Pancreas (tissue), 10 donors: Measurements from ENCODE around the gene RAB40A. TPM values are rescaled to one million over a fixed set of nuclear protein-coding genes. Genes with fewer than 3 reads are reported as not detected.

ENCODE experiments used
- ATAC-seq, 4 donors: fragments of 200-7000 bp; cut with Tn5 transposase; one replicate each; pipeline versions ENCODE4 v1.8.0 to v1.9.1; 2020; ENCODE audit warnings: mild to moderate bottlenecking in 4 of 4, moderate library complexity in 4 of 4
- DNase-seq, 6 donors: peaks; one replicate each; pipeline ENCODE4 v3.0.0-alpha.2; 2020
- FAIRE-seq: peaks from 2 replicates; lab custom pipeline; 2012; peaks lifted over from hg19 to GRCh38; lab: Jason Lieb, UNC
- H3K27ac ChIP-seq, 4 donors: fragments of 200-600 bp; sonication (generic); 1 replicate in 3 of 4; 2 replicates in 1 of 4; pipeline versions ENCODE4 v1.5.0 to v1.8.0; 2020
- H3K27me3 ChIP-seq, 4 donors: fragments of 200-600 bp; one replicate each; pipeline ENCODE4 v1.8.0; 2021
- H3K36me3 ChIP-seq, 3 donors: fragments of 200-600 bp; sonication (generic) in 1 of 3; one replicate each; pipeline versions ENCODE4 v1.5.0 to v1.8.0; 2020 to 2021
- H3K4me1 ChIP-seq, 3 donors: fragments of 200-600 bp; one replicate each; pipeline ENCODE4 v1.8.0; 2021
- H3K4me3 ChIP-seq, 4 donors: fragments of 200-600 bp; sonication (generic) in 2 of 4; one replicate each; pipeline versions ENCODE4 v1.5.0 to v1.8.0; 2020 to 2021
- H3K9me3 ChIP-seq, 4 donors: fragments of 200-600 bp; one replicate each; pipeline ENCODE4 v1.8.0; 2021
- CTCF ChIP-seq, 4 donors: fragments of 200-600 bp; sonication (generic) in 3 of 4; IDR thresholded peaks; one replicate each; pipeline versions ENCODE4 v1.5.0 to v1.8.0; 2021; ENCODE audit warnings: antibody characterized with exemption in 4 of 4
- WGBS, 2 donors: extraction: QIAGEN DNeasy Blood & Tissue Kit; methylation state at CpG; one replicate each; pipeline ENCODE4 v1.1.7; 2013; 5-methylcytosine and 5-hydroxymethylcytosine counted together
- intact Hi-C, 3 donors: fragments of 100-400 bp; cut with DNase I; formaldehyde crosslinking; loops; one replicate each; pipeline versions ENCODE4 v1.11.1 to v1.14.2; 2022
- polyA plus RNA-seq, 2 donors: library from polyadenylated mRNA; stranded (reverse); fragments of 200-250 nt; gene quantifications; one replicate each; pipeline ENCODE4 v1.2.3, GENCODE V29; 2013
- total RNA-seq, 6 donors: library from RNA; stranded (reverse); fragmentation: NEBNext Ultra II Directional in 4 of 6; extraction: Animal tissue kit (Norgen Biotek cat#: 25700) in 4 of 6; gene quantifications; one replicate each; pipeline versions ENCODE4 v1.2.1 to v1.2.4, GENCODE V29; 2021 to 2023
- donor health status: healthy with polysubstance abuse.
- donor health status: DM: no; HTN: no; CAD: no; lungs with moderate emphysema.
- donor health status: DM: no; HTN: no; CAD: no.
- donor health status: control.
- donor health status: control.
- donor health status: Bipolar disorder and iron deficiency.
- donor health status: DM: yes; HTN: yes; CAD: no.
- donor health status: DM: no; HTN: no; CAD: no.
- donor health status: DM: no; HTN: no; CAD: no.
- donor health status: DM: yes; HTN: yes; CAD: no.

RAB40A gene
- total and polyA plus RNA-seq, 8 donors = 0.06 to 0.19 (median 0.12) TPM; not detected in 1

DNA sequence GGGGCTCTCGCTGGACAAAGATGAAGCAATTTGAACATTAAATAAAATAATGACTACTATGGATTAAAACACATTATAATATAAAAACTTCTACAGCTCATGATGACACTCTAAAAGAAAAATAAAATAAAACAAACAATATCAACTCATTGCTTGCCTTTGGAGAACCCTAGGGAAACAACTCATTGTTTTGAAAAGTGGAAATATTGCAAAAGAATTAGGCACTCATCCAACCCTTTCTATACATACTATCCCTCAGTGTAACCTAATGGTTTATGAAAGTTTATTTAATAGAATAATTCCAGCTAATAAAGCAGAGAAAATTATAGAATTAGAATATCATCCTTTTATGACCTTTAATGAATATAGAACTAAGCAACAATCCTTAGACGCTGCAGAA, 718 bp downstream of the RAB40A start:
- DNase-seq = no peak

DNA sequence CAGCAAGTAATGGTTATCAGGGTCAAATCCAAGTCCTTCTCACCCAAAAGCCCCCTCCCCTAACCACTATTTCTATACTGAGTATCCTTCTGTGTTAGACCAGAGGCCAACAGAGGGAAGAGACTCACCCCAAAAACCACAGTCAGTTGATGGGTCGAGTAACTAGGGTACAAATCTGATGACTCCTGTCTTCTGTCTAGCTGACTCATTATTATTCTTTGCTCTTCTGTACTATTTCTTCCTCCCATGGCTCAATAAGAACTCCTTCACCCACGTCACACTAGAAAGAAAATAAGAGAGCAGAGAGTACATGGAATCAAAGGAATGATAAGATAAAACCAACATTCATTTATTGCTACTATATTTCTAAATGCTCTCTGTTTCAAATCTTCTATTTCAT, 2.0 kb downstream of the RAB40A start:
- peaks cover 0 to 9% (median 0%) of the 10 kb centered on the region in 4 donors for H3K27me3 ChIP-seq
- no peaks in the 10 kb centered on the region for H3K9me3 ChIP-seq
- no peak for TF ChIP-seq CTCF (IDR thresholded peaks at IDR 0.05)
- no peak overlapping the region for H3K4me3 ChIP-seq
- no peak overlapping the region for H3K27ac ChIP-seq
- WGBS, 2 donors = 28 to 55% methylated on average over 2 of the region's 2 CpGs
- DNase-seq = no peak
- intact Hi-C loops = no loop called here
- H3K36me3 ChIP-seq = no peaks in the 10 kb centered on the region
- no peak for ATAC-seq
- FAIRE-seq = no peak
- no peaks in the 10 kb centered on the region for H3K4me1 ChIP-seq

More for the DNA sequence above, 718 bp downstream of the RAB40A start:
- WGBS, 2 donors = 86 to 96% methylated on average over 2 of the region's 2 CpGs
- intact Hi-C loops = no loop called here
- Histone ChIP-seq H3K36me3 (no peaks in the 10 kb centered on the region), H3K4me1 (no peaks in the 10 kb centered on the region), H3K4me3 (no peak overlapping the region), H3K9me3 (no peaks in the 10 kb centered on the region), H3K27ac (no peak overlapping the region), H3K27me3 (peaks cover 0 to 9% (median 0%) of the 10 kb centered on the region in 4 donors)
- ATAC-seq = no peak
- TF ChIP-seq CTCF (IDR thresholded peaks at IDR 0.05) = no peak
- FAIRE-seq = no peak

- WGBS, 2 donors = 51 to 69% methylated on average over 4 of the region's 4 CpGs
Observed at GRCh38 chrX:103513476-103514108, 5.7 kb downstream of the RAB40A start.

GRCh38 chrX:103513067-103513466, 6.2 kb downstream of the RAB40A start:
- ATAC-seq (no peak), DNase-seq (no peak), FAIRE-seq (no peak)
- Histone ChIP-seq H3K4me3 (no peak overlapping the region), H3K36me3 (no peaks in the 10 kb centered on the region), H3K9me3 (no peaks in the 10 kb centered on the region), H3K27me3 (peaks cover 0 to 12% (median 0%) of the 10 kb centered on the region in 4 donors), H3K27ac (no peak overlapping the region), H3K4me1 (no peaks in the 10 kb centered on the region)
- WGBS, 2 donors = 39 to 49% methylated on average over 5 of the region's 5 CpGs
- no peak for TF ChIP-seq CTCF (IDR thresholded peaks at IDR 0.05)
- intact Hi-C loops = no loop called here

More at GRCh38 chrX:103513476-103514108, 5.7 kb downstream of the RAB40A start:
- Histone ChIP-seq H3K36me3 (no peaks in the 10 kb centered on the region), H3K4me3 (no peak overlapping the region), H3K27me3 (peaks cover 0 to 15% (median 0%) of the 10 kb centered on the region in 4 donors), H3K4me1 (no peaks in the 10 kb centered on the region), H3K27ac (no peak overlapping the region), H3K9me3 (no peaks in the 10 kb centered on the region)
- ATAC-seq = no peak
- no peak for TF ChIP-seq CTCF (IDR thresholded peaks at IDR 0.05)
- no peak for DNase-seq
- FAIRE-seq = no peak
- intact Hi-C loops = no loop called here

DNA sequence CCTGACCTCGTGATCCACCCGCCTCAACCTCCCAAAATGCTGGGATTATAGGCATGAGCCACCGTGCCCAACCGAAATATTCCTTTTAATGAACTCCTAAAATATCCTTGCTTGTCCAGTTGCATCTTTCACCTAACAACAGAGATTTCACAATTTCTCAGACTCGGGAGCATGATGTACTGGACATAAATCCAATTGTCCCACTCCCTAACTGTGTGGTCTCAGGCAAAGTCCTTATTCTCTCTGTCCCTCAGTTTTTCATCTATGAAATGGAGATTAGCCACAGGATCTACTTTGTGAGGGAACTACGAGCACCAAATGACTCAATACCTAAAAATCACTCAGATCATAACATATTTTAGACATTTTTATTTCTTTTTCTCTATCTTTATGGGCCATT, 9.3 kb downstream of the RAB40A start:
- 62 to 75% methylated on average over 6 of the region's 6 CpGs for WGBS, 2 donors
- no peaks in the 10 kb centered on the region for H3K9me3 ChIP-seq
- no peak for FAIRE-seq
- no peak for ATAC-seq
- H3K36me3 ChIP-seq = no peaks in the 10 kb centered on the region
- no peak overlapping the region for H3K27ac ChIP-seq
- no peaks in the 10 kb centered on the region for H3K4me1 ChIP-seq
- TF ChIP-seq CTCF (IDR thresholded peaks at IDR 0.05) = no peak
- no peak overlapping the region for H3K4me3 ChIP-seq
- no peak for DNase-seq
- H3K27me3 ChIP-seq = peaks cover 0 to 5% (median 0%) of the 10 kb centered on the region in 4 donors
- intact Hi-C loops = no loop called here
